GM23338 (cell line): ENCODE results near the gene KIAA0232.

Experiments used
- CREB1 ChIP-seq: fragments of 250-450 bp; sonication (Bioruptor Pico); IDR thresholded peaks from 2 replicates; pipeline ENCODE4 v1.5.0; 2020; ENCODE audit warnings: low read depth, mild to moderate bottlenecking, moderate library complexity
- CTCF ChIP-seq, 2 experiments: fragments of 200-600 bp in 1 of 2; sonication (generic) in 1 of 2; conservative IDR thresholded peaks; 2 replicates each; pipeline versions ENCODE4 v1.5.1 to v1.6.1; 2016 to 2017; ENCODE audit warnings: antibody characterized with exemption in 2 of 2, low read depth in 2 of 2, mild to moderate bottlenecking in 2 of 2, moderate library complexity in 1 of 2
- EZH2 ChIP-seq: fragments of 200-600 bp; sonication (generic); IDR thresholded peaks from one replicate; pipeline ENCODE4 v1.8.0; 2017; ENCODE audit warnings: antibody characterized with exemption, mild to moderate bottlenecking, low read depth; ENCODE audit not compliant: unreplicated experiment
- EZH2phosphoT487 ChIP-seq: fragments of 200-600 bp; sonication (generic); IDR thresholded peaks from one replicate; pipeline ENCODE4 v1.8.1; 2018; ENCODE audit warnings: antibody characterized with exemption; ENCODE audit not compliant: unreplicated experiment
- JUNB ChIP-seq: IDR thresholded peaks from one replicate; pipeline ENCODE4 v1.6.1; 2016; ENCODE audit warnings: antibody characterized with exemption; ENCODE audit not compliant: unreplicated experiment
- ZNF114 ChIP-seq: fragments of 250-450 bp; sonication (Bioruptor Pico); IDR thresholded peaks from 2 replicates; pipeline ENCODE4 v1.5.0; 2020; ENCODE audit warnings: mild to moderate bottlenecking, moderate library complexity
- ZNF331 ChIP-seq: fragments of 250-450 bp; sonication (Bioruptor Pico); IDR thresholded peaks from 2 replicates; pipeline ENCODE4 v1.5.0; 2020; ENCODE audit warnings: low read depth, mild to moderate bottlenecking, moderate library complexity

DNA sequence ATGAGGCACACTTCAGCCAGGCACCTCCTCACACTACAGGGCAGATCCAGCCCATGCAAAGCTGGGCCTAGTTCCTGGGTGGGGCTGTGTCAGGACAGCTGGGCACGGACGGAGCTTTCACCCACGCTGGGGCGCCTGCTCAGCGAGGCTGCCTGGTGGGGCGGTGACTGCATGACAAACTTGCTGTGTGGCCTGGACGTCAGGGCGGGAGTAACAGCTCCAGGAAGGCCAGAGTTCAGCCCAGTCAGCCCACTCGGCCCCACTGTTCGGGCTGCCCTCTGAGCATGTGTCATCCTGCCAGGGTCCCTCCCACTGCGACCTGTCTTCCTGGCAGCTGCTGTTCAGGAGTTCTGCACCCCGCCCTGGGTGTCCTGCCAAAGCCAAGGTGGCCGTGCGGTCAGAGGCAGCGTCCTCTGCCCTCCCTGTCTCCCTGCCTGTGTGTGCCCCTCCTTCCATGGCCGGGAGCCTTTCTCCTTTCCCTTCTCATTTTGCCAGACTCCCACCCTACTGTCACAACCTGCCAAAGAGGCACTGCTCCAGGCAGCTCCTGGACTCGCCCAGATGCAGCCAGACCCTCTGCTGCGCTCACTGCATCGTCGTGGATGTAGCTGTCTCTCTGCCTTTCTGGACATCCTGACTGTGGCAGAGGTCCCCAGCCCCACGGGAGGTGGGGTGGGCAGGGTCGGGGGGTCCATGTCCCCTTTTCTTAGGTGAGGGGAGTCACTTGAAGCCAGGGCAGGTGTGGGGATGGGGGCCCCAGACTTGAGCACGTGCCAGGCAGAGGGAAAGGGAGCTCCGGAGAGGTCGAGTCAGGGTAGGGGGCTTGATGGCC, 33.0 kb upstream of the KIAA0232 start:
- TF ChIP-seq CTCF (conservative IDR thresholded peaks at IDR 0.05; ENCODE audit: low read depth in 2 of 2) (no peak), JUNB (no peak), EZH2 (no peak), ZNF331 (CRISPR knock-in tag) (no peak), ZNF114 (no peak), EZH2phosphoT487 (no peak), CREB1 (CRISPR knock-in tag) (no peak)
